BE2C (cell line): ENCODE results near the gene MAGEB17.
A peak's percentile ranks its signal among the peaks of the same experiment; 100 is the strongest.

Source experiments
- DNase-seq: peaks from one replicate; pipeline ENCODE4 v3.0.0-alpha.2; 2020
- H3K27me3 ChIP-seq: fragments of 250-450 bp; sonication (Bioruptor Pico); 2 replicates; pipeline ENCODE4 v1.5.1; 2020; ENCODE audit warnings: mild to moderate bottlenecking
- H3K36me3 ChIP-seq: fragments of 250-450 bp; sonication (Bioruptor Pico); 2 replicates; pipeline ENCODE4 v1.5.1; 2020; ENCODE audit warnings: mild to moderate bottlenecking
- H3K4me1 ChIP-seq: fragments of 250-450 bp; sonication (Bioruptor Pico); 2 replicates; pipeline ENCODE4 v1.5.1; 2020
- H3K4me3 ChIP-seq: 2 replicates; pipeline ENCODE4 v1.5.1; 2011; ENCODE audit warnings: low read depth, low read length
- H3K9me3 ChIP-seq: fragments of 250-450 bp; sonication (Bioruptor Pico); 2 replicates; pipeline ENCODE4 v1.5.1; 2020
- TF ChIP-seq, protein P1 (sequence below): IDR thresholded peaks from 2 replicates; pipeline ENCODE4 v1.5.1; 2012; ENCODE audit warnings: mild to moderate bottlenecking, low read depth, low read length

MAGEB17 gene

GRCh38 chrX:16207634-16208033 lies 40.4 kb downstream of the MAGEB17 start:
- H3K4me3 ChIP-seq, result no peak overlapping the region
- H3K27me3 ChIP-seq, result no peaks in the 10 kb centered on the region
- no peak for DNase-seq
- no peaks in the 10 kb centered on the region for H3K4me1 ChIP-seq
- TF ChIP-seq, protein P1, sequence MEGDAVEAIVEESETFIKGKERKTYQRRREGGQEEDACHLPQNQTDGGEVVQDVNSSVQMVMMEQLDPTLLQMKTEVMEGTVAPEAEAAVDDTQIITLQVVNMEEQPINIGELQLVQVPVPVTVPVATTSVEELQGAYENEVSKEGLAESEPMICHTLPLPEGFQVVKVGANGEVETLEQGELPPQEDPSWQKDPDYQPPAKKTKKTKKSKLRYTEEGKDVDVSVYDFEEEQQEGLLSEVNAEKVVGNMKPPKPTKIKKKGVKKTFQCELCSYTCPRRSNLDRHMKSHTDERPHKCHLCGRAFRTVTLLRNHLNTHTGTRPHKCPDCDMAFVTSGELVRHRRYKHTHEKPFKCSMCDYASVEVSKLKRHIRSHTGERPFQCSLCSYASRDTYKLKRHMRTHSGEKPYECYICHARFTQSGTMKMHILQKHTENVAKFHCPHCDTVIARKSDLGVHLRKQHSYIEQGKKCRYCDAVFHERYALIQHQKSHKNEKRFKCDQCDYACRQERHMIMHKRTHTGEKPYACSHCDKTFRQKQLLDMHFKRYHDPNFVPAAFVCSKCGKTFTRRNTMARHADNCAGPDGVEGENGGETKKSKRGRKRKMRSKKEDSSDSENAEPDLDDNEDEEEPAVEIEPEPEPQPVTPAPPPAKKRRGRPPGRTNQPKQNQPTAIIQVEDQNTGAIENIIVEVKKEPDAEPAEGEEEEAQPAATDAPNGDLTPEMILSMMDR, result no peak
- no peaks in the 10 kb centered on the region for H3K36me3 ChIP-seq
- H3K9me3 ChIP-seq, result no peaks in the 10 kb centered on the region

DNA sequence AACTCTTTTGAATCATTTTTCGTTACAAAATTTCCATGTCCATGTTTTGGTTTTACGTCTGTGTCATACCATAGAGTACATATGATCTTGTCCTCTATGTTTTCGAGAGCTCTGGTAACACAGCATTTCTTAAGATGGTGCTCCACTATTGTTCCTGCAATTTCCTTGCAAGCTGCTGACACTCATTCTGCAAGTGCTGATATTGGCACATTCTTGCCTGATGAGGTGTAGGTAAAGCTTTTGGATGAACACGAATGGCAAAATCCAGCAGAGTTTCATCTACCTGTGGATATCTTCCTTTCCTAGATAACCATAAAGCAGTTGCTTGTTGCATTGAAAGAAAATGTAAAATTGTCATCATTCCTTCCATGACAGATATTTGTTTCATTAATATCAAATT lies 41.3 kb downstream of the MAGEB17 start:
- Histone ChIP-seq H3K9me3 (no peaks in the 10 kb centered on the region), H3K4me3 (no peak overlapping the region), H3K4me1 (no peaks in the 10 kb centered on the region), H3K27me3 (no peaks in the 10 kb centered on the region), H3K36me3 (no peaks in the 10 kb centered on the region)
- no peak for DNase-seq
- TF ChIP-seq, protein P1, result no peak

GRCh38 chrX:16210061-16210460 lies 42.8 kb downstream of the MAGEB17 start:
- Histone ChIP-seq H3K4me3 (no peak overlapping the region), H3K27me3 (no peaks in the 10 kb centered on the region), H3K4me1 (no peaks in the 10 kb centered on the region), H3K9me3 (no peaks in the 10 kb centered on the region), H3K36me3 (no peaks in the 10 kb centered on the region)
- TF ChIP-seq, protein P1, result no peak
- DNase-seq, result no peak

- Histone ChIP-seq H3K4me3 (no peak overlapping the region), H3K27me3 (no peaks in the 10 kb centered on the region), H3K36me3 (no peaks in the 10 kb centered on the region), H3K4me1 (no peaks in the 10 kb centered on the region), H3K9me3 (no peaks in the 10 kb centered on the region)
- TF ChIP-seq, protein P1, result no peak
- DNase-seq, result no peak
Observed at GRCh38 chrX:16212024-16212423, 44.7 kb downstream of the MAGEB17 start.

- DNase-seq, result no peak
- H3K4me1 ChIP-seq, result no peaks in the 10 kb centered on the region
- no peaks in the 10 kb centered on the region for H3K9me3 ChIP-seq
- TF ChIP-seq, protein P1, result peak; percentile 10; the same call in 1 of the 2 replicates
- H3K36me3 ChIP-seq, result no peaks in the 10 kb centered on the region
- H3K4me3 ChIP-seq, result no peak overlapping the region
- no peaks in the 10 kb centered on the region for H3K27me3 ChIP-seq
Observed at GRCh38 chrX:16212436-16212835, 45.2 kb downstream of the MAGEB17 start.

DNA sequence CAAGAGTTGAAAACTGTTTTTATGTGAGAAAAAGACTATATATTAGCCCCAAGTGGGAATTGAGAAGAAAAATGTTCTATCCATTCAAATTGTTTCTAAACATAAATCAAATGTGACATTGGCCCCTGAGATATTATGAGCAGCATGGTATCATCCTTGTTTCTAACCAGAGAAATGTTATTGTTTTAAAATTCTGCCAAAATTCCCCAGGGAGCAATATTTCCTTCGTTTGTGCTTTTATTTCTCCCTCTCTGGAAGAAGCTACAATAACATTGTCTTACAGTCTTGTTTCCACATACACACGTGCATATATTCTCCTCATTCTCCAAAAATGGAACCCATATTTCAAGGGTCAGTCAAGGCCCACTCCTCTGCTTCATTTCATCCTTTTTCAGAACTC lies 46.7 kb downstream of the MAGEB17 start:
- Histone ChIP-seq H3K4me3 (no peak overlapping the region), H3K9me3 (no peaks in the 10 kb centered on the region), H3K27me3 (no peaks in the 10 kb centered on the region), H3K4me1 (no peaks in the 10 kb centered on the region), H3K36me3 (no peaks in the 10 kb centered on the region)
- TF ChIP-seq, protein P1, result no peak
- DNase-seq, result no peak
